CD4-positive, alpha-beta T cell treated with Interleukin-4 for 1 hour (primary cell): ENCODE results near the gene CCHCR1.
"Not testable (repeated sequence)": the region's sequence is repeated elsewhere in the genome, so short reads cannot be mapped to it uniquely, and the experiment has no call there.

Source experiments
- DNase-seq, 2 donors: peaks; one replicate each; pipeline ENCODE4 v3.0.0-alpha.2; 2020 to 2022

The CCHCR1 gene

GRCh38 chr6:31179896-31180295 lies 22.3 kb upstream of the CCHCR1 start:
- DNase-seq: no peak

- no peak for DNase-seq
These were observed 21.4 kb upstream of the CCHCR1 start for GRCh38 chr6:31179042-31179386.

- DNase-seq: no peak
These were observed 20.8 kb upstream of the CCHCR1 start for GRCh38 chr6:31178143-31179041.

DNA sequence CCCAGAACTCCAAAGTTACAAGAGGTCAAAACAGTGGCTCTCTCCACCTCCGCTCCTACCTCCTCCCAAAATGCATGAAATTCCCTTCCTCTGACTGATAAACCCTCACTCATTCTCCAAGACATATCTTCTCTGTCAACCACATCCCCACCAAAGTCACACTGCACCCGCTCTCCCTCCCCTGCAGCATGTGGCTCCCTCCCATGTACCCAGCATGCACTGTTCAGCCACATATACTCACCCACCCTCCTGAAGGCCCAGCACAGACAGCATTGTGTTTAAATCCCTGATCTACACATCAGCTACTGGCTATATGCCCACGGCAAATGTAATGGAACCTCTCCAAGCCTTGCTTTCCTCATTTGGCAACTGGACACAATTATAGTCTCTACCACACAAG lies 18.4 kb upstream of the CCHCR1 start:
- DNase-seq: no peak

DNA sequence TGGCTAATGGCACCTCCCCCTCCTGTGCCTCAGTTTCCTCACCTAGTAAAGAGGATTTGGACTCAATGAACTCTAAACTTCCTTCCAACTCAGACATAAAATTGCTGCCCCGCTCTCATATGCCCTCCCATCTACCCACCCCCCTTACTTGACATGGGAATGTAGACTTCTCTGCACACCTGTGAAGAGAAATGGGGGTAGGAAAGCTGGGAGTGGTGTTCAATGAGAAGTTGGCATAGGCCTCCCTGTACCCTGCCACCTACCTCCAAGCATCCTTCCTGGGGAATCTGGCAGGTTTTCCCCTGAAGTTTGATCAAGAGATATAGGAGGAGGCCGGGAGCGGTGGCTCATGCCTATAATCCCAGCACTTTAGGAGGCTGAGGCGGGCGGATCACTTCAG lies 16.8 kb upstream of the CCHCR1 start:
- DNase-seq: no peak

DNA sequence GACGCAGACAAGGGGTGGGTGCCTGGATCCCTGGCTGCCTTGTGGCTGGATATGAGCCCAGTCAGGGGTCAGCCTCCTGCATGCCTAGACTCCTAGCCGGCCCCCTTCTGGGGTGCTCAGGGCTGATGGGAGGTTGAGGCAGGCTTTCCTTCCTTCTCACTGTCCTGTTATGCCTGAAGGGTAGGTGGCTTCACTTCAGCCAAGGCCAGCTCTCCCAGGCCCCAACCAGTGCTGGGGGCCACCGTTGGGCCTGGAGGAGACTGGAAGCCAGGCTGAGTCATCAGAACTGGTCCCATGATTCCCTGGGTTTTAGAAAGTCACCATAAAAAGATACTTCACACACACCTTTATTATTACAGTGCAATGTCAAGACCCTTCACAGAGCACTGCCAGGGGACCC lies 15.8 kb upstream of the CCHCR1 start:
- DNase-seq: no peak

DNA sequence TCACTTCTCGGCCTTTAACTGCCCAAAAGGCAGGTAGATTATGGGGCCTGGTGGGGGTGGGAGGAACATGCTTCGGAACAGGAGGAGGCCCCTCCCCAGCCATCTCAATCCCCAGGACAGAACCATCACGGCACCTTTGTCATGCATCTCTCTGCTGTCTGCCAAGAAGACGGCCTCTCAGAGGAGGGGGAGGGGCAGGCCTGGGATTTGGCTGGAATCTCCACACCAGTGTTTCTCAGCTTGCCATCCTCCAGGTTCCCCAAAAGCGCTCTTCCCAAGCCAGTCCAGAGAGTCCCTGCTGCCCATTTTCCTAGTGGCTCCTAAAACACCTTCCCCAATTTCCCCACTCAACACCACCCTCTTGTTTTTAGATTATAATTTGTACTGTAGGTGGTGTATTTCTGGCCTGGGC lies 15.4 kb upstream of the CCHCR1 start:
- DNase-seq: no peak

DNA sequence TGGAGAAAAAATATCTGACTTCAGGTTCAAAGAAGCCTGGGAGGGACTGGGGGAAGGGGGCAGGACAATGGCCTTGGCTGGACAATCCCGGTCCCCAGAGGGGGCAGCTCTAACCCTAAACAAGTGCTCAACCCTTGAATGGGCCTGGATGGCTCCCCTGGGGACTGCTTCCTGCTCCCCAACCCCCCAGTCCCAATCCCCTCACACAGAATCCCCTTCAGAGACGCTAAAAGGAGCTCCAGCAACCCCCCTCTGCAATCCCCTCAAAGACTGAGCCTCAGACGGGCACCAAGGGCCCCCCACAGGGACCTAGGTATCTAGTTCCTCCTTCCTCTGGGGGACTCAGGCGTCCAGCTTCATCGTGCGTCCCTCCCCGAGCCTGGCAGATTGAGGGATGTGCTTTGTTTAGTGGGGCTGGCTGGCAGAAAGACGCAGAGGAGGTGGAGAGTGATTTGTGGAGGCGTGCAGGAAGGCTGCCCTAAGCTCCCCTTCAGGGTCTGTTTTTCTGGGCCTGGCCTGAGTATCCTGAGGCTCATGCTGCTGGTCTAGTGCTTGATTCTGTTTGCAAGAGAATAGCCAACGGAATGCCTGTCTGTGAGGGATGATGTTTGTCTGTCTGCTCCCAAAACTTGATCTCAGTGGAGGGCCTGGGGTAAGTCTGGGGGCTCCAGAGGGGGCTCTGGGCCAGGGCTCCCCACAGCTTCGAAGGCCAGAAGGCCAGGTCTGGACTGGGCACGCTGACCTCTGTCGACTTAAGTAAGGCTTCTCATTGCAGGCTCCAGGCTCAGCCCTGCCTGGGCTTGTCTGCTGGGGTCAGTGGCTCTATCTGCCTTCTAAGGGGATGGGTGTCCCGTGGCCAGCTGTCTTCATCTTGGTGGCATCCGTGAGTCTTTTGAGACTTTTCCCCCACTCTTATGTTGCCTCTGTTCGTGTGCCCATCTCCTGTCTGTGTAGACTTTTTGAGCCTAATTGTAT lies 14.6 kb upstream of the CCHCR1 start:
- DNase-seq: no peak

- no peak for DNase-seq
These were observed 13.5 kb upstream of the CCHCR1 start for GRCh38 chr6:31170987-31171671.

DNA sequence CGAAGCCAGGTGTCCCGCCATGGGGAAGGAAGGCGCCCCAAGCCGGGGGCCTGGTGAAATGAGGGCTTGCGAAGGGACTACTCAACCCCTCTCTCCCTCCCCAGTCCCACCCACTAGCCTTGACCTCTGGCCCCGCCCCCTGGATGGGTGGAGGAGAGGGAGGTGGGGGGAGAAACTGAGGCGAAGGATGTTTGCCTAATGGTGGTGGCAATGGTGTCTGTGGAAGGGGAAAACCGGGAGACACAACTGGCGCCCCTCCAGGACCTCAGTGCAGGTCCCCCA lies 12.9 kb upstream of the CCHCR1 start, which contains the start of gene POU5F1:
POU5F1 (minus strand) TSS at position 83 of the 282 bp plus-strand sequence; CDS start at position 21, 62 bp downstream.
- DNase-seq: no peak

DNA sequence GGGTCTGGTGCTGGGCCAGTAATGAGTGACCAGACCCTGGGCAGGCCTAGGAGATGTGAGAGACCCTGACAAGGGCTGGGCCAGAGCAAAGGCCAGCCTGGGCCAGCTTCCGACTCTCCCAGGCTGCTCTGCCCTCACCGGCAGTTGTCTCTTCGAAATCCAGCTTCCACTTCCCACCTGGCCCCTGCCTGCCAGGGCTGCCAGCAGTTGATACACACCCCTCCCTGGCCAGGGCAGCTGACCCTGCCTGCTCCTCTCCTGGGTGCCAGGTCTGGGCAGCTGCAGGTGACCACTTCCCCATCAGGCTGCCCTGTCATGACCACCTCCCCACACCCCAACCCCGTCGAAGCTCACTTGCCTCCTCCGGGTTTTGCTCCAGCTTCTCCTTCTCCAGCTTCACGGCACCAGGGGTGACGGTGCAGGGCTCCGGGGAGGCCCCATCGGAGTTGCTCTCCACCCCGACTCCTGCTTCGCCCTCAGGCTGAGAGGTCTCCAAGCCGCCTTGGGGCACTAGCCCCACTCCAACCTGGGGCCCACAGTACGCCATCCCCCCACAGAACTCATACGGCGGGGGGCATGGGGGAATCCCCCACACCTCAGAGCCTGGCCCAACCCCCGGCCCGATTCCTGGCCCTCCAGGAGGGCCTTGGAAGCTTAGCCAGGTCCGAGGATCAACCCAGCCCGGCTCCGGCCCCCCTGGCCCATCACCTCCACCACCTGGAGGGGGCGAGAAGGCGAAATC lies 12.4 kb upstream of the CCHCR1 start:
- not testable (repeated sequence) for DNase-seq

DNA sequence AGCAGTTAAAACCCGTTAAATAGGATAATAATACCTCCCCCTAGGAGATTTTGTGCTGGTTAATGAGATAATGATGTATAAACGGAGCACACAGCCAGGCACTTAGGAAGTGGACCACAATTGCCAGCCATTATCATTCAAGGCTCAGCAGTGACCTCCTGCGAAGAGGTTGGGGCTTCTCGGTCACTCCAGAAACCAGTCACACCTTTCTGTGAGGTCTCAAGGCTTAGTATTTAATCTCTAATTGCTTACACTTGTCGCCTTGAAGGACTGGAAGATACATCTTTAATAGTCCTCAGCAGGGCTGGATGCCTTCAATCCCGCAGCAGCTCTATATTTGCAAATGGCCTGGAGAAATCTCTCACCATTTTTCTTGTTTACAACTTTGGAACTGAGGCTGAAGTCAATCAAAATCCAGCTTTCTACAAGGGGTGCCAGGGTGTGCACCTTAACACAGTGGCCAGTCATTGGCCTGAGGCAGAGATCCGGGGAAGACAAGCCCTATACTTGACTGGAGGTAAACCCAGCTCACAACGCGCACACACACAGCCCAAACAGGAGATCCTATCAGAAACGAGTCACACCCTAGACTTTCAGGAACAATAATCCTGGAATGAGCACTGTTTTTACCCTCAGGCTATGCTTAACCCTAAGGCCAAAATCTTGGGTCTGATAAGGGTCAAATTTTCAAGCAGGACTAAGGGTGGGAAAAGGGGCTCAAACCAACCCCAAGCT lies 11.7 kb upstream of the CCHCR1 start:
- DNase-seq: no peak

GRCh38 chr6:31168606-31169005 lies 11.0 kb upstream of the CCHCR1 start:
- no peak for DNase-seq

- no peak for DNase-seq
These were observed 8.4 kb upstream of the CCHCR1 start for GRCh38 chr6:31165986-31166385.

- not testable (repeated sequence) for DNase-seq
These were observed 7.6 kb upstream of the CCHCR1 start for GRCh38 chr6:31165064-31165832.

DNA sequence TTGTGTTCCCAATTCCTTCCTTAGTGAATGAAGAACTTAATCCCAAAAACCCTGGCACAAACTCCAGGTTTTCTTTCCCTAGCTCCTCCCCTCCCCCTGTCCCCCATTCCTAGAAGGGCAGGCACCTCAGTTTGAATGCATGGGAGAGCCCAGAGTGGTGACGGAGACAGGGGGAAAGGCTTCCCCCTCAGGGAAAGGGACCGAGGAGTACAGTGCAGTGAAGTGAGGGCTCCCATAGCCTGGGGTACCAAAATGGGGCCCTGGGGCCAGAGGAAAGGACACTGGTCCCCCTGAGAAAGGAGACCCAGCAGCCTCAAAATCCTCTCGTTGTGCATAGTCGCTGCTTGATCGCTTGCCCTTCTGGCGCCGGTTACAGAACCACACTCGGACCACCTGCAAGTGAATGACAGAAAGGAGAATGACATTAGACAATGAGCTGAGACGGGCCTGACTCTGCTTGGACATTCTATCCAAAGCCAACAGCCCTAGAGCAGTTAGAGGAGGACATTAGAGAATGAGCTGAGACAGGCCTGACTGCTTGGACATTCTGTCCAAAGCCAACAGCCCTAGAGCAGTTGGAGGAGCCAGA lies 7.0 kb upstream of the CCHCR1 start:
- not testable (repeated sequence) for DNase-seq

- DNase-seq: no peak
These were observed 6.3 kb upstream of the CCHCR1 start for GRCh38 chr6:31163922-31164321.

GRCh38 chr6:31162463-31163165 lies 5.0 kb upstream of the CCHCR1 start:
- no peak for DNase-seq

GRCh38 chr6:31161216-31162126 lies 3.9 kb upstream of the CCHCR1 start:
- no peak for DNase-seq
